Caco-2 (cell line): ENCODE measurements around the gene C11orf97. TPM values are rescaled to one million over a fixed set of nuclear protein-coding genes. Genes with fewer than 3 reads are reported as not detected.

Experiments
- BruUV-seq: library from RNA; stranded (reverse); fragments of 400-500 nt; replicated peaks from 2 replicates; lab custom pipeline; 2021; lab: Mats Ljungman, UMichigan
- CTCF ChIA-PET: fragments of 300-600 bp; sonication (Branson Sonifier 250); formaldehyde crosslinking; loops from one replicate; lab custom pipeline; 2022; ENCODE audit warnings: antibody characterized with exemption; lab: Charles Lee
- POLR2A ChIA-PET: fragments of 300-600 bp; sonication (Branson Sonifier 250); formaldehyde crosslinking; loops from one replicate; lab custom pipeline; 2022; ENCODE audit warnings: antibody characterized with exemption; lab: Charles Lee
- DNase-seq, 2 experiments: peaks; one replicate each; pipeline versions ENCODE4 v3.0.0 to v3.0.0-alpha.2; 2020 to 2022
- H3K27me3 ChIP-seq: replicated peaks from 2 replicates; pipeline ENCODE4 v1.6.0; 2011; ENCODE audit warnings: low read length; ENCODE audit not compliant: control insufficient read depth, insufficient read depth
- H3K36me3 ChIP-seq: 2 replicates; pipeline ENCODE4 v1.5.1; 2011; ENCODE audit warnings: low read length; ENCODE audit not compliant: control insufficient read depth, insufficient read depth
- H3K4me1 ChIP-seq: fragments of 250-450 bp; sonication (Bioruptor Pico); 2 replicates; pipeline ENCODE4 v1.5.1; 2020; ENCODE audit warnings: mild to moderate bottlenecking
- H3K4me3 ChIP-seq: 2 replicates; pipeline ENCODE4 v1.5.1; 2011; ENCODE audit warnings: low read depth, mild to moderate bottlenecking, control low read depth, low read length
- H3K9me3 ChIP-seq: fragments of 250-450 bp; sonication (Bioruptor Pico); 2 replicates; pipeline ENCODE4 v1.5.1; 2020; ENCODE audit warnings: mild to moderate bottlenecking, moderate library complexity
- H3K27ac Mint-ChIP-seq: one replicate; pipeline ENCODE4 v1.8.0; 2022; ENCODE audit warnings: mixed read lengths; ENCODE audit not compliant: unreplicated experiment
- H3K27me3 Mint-ChIP-seq: one replicate; pipeline ENCODE4 v1.8.0; 2022; ENCODE audit warnings: mixed read lengths; ENCODE audit not compliant: insufficient read depth, unreplicated experiment
- H3K36me3 Mint-ChIP-seq: one replicate; pipeline ENCODE4 v1.8.0; 2022; ENCODE audit warnings: mild to moderate bottlenecking, mixed read lengths; ENCODE audit not compliant: insufficient read depth, unreplicated experiment
- H3K4me1 Mint-ChIP-seq: one replicate; pipeline ENCODE4 v1.8.0; 2022; ENCODE audit warnings: low read depth, mixed read lengths; ENCODE audit not compliant: unreplicated experiment
- H3K4me3 Mint-ChIP-seq: one replicate; pipeline ENCODE4 v1.8.0; 2022; ENCODE audit warnings: mild to moderate bottlenecking, moderate library complexity, mixed read lengths; ENCODE audit not compliant: unreplicated experiment
- H3K9me3 Mint-ChIP-seq: one replicate; pipeline ENCODE4 v1.8.0; 2022; ENCODE audit warnings: mixed read lengths; ENCODE audit not compliant: unreplicated experiment
- intact Hi-C: fragments of 100-400 bp; cut with micrococcal nuclease; formaldehyde crosslinking; loops from one replicate; pipeline ENCODE4 v1.10.0; 2022; ENCODE audit not compliant: unreplicated experiment
- total RNA-seq: library from RNA; stranded (reverse); gene quantifications from 2 replicates; pipeline ENCODE4 v1.2.3, GENCODE V29; 2022
- TF ChIP-seq, protein P1 (sequence below), 2 experiments: fragments of 200-600 bp in 1 of 2; IDR thresholded peaks; 1 replicate in 1 of 2; 2 replicates in 1 of 2; pipeline versions ENCODE4 v1.5.1 to v1.8.0; 2011 to 2022; ENCODE audit warnings: antibody characterized with exemption in 1 of 2, control low read depth in 1 of 2, inconsistent platforms in 1 of 2, low read depth in 1 of 2, low read length in 1 of 2, mild to moderate bottlenecking in 1 of 2, moderate library complexity in 1 of 2; ENCODE audit not compliant: insufficient read depth in 1 of 2, severe bottlenecking in 1 of 2, unreplicated experiment in 1 of 2

C11orf97 gene
- total RNA-seq, 1 experiment from 2014 or later: not detected

- BruUV-seq: no TSS peak
- POLR2A ChIA-PET: no interaction called here
- CTCF ChIA-PET: no interaction called here
- H3K27me3 Mint-ChIP-seq: peaks cover 5% of the 10 kb centered on the region
- no peak for DNase-seq
- Histone ChIP-seq H3K4me3 (no peak overlapping the region), H3K4me1 (no peaks in the 10 kb centered on the region), H3K27me3 (no peaks in the 10 kb centered on the region), H3K36me3 (no peaks in the 10 kb centered on the region), H3K9me3 (no peaks in the 10 kb centered on the region)
- intact Hi-C loops: loop anchor here (10.0 kb wide), 1 partner anchor 183 kb away; no protein-coding TSS in a partner anchor
- no peaks in the 10 kb centered on the region for H3K9me3 Mint-ChIP-seq
- TF ChIP-seq, protein P1, sequence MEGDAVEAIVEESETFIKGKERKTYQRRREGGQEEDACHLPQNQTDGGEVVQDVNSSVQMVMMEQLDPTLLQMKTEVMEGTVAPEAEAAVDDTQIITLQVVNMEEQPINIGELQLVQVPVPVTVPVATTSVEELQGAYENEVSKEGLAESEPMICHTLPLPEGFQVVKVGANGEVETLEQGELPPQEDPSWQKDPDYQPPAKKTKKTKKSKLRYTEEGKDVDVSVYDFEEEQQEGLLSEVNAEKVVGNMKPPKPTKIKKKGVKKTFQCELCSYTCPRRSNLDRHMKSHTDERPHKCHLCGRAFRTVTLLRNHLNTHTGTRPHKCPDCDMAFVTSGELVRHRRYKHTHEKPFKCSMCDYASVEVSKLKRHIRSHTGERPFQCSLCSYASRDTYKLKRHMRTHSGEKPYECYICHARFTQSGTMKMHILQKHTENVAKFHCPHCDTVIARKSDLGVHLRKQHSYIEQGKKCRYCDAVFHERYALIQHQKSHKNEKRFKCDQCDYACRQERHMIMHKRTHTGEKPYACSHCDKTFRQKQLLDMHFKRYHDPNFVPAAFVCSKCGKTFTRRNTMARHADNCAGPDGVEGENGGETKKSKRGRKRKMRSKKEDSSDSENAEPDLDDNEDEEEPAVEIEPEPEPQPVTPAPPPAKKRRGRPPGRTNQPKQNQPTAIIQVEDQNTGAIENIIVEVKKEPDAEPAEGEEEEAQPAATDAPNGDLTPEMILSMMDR (IDR thresholded peaks at IDR 0.05; ENCODE audit: insufficient read depth in 1 of 2, low read depth in 1 of 2, low read length in 1 of 2, severe bottlenecking in 1 of 2, unreplicated experiment in 1 of 2): no peak
- no peaks in the 10 kb centered on the region for H3K36me3 Mint-ChIP-seq
- H3K4me3 Mint-ChIP-seq: no peak overlapping the region
- H3K4me1 Mint-ChIP-seq: no peaks in the 10 kb centered on the region
- no peak overlapping the region for H3K27ac Mint-ChIP-seq
Observed at GRCh38 chr11:94507485-94507884, 4.8 kb upstream of the C11orf97 start.

GRCh38 chr11:94513091-94513490 is 830 bp downstream of the C11orf97 start:
- Mint-ChIP-seq H3K27me3 (peaks cover 9% of the 10 kb centered on the region), H3K4me3 (peak overlapping the region; percentile 87), H3K4me1 (no peaks in the 10 kb centered on the region), H3K9me3 (no peaks in the 10 kb centered on the region), H3K36me3 (no peaks in the 10 kb centered on the region), H3K27ac (no peak overlapping the region)
- TF ChIP-seq, protein P1 (IDR thresholded peaks at IDR 0.05; ENCODE audit: insufficient read depth in 1 of 2, low read depth in 1 of 2, low read length in 1 of 2, severe bottlenecking in 1 of 2, unreplicated experiment in 1 of 2): no peak
- ChIA-PET CTCF (interaction anchor here (0.7 to 1.4 kb wide), 3 partner anchors 8 to 74 kb away, joined by 3 to 9 read pairs (median 3); no protein-coding TSS in a partner anchor), POLR2A (no interaction called here)
- Histone ChIP-seq H3K9me3 (no peaks in the 10 kb centered on the region), H3K36me3 (no peaks in the 10 kb centered on the region), H3K27me3 (no peaks in the 10 kb centered on the region), H3K4me3 (no peak overlapping the region), H3K4me1 (no peaks in the 10 kb centered on the region)
- no peak for DNase-seq
- BruUV-seq: no TSS peak
- intact Hi-C loops: loop anchor here (10.0 kb wide), 1 partner anchor 382 kb away; no protein-coding TSS in a partner anchor

DNA sequence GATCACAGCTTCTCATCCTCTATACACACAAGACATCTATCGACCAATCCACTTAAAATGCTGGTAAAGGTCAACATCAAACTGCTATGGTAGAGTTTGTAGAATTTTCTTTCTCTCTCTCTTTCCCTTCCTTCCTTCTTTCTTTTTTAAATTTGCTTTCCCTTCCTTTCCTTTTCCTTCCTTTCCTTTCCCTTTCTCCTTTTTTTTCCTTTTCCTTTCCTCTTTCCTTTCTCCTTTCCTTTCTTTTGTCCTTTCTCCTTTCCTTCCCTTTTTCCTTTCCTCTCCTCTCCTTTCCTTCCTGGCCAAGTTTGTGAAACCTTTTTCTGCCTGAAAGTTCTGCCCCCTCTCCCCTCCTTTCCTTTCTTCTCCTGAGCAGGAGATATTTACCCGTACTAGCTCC is 3.1 kb downstream of the C11orf97 start:
- BruUV-seq: no TSS peak
- CTCF ChIA-PET: interaction anchor here (0.7 kb wide), 1 partner anchor 841 kb away, joined by 4 read pairs; no protein-coding TSS in a partner anchor
- intact Hi-C loops: loop anchor here (10.0 kb wide), 1 partner anchor 379 kb away; no protein-coding TSS in a partner anchor

More for the DNA sequence above, 3.1 kb downstream of the C11orf97 start:
- no peaks in the 10 kb centered on the region for H3K4me1 Mint-ChIP-seq
- no peaks in the 10 kb centered on the region for H3K27me3 ChIP-seq
- H3K9me3 ChIP-seq: no peaks in the 10 kb centered on the region
- POLR2A ChIA-PET: no interaction called here
- no peaks in the 10 kb centered on the region for H3K36me3 ChIP-seq
- no peaks in the 10 kb centered on the region for H3K36me3 Mint-ChIP-seq
- no peak overlapping the region for H3K27ac Mint-ChIP-seq
- no peak overlapping the region for H3K4me3 Mint-ChIP-seq
- DNase-seq: no peak
- TF ChIP-seq, protein P1 (IDR thresholded peaks at IDR 0.05; ENCODE audit: insufficient read depth in 1 of 2, low read depth in 1 of 2, low read length in 1 of 2, severe bottlenecking in 1 of 2, unreplicated experiment in 1 of 2): no peak
- H3K4me3 ChIP-seq: no peak overlapping the region
- H3K4me1 ChIP-seq: no peaks in the 10 kb centered on the region
- H3K27me3 Mint-ChIP-seq: peaks cover 5% of the 10 kb centered on the region
- no peaks in the 10 kb centered on the region for H3K9me3 Mint-ChIP-seq
